GM12891 (cell line): Measurements from ENCODE around the gene PRKG2.

Experiments
- DNase-seq: peaks from one replicate; pipeline ENCODE4 v3.0.0; 2011; ENCODE audit warnings: low spot score; ENCODE audit not compliant: insufficient read length
- FAIRE-seq: peaks from 2 replicates; lab custom pipeline; 2011; peaks lifted over from hg19 to GRCh38; lab: Jason Lieb, UNC
- PAX5 ChIP-seq: IDR thresholded peaks from 2 replicates; pipeline ENCODE4 v1.6.1; 2011; ENCODE audit warnings: low read length, moderate library complexity, mild to moderate bottlenecking; ENCODE audit not compliant: insufficient read depth, severe bottlenecking
- POLR2A ChIP-seq: IDR thresholded peaks from 2 replicates; pipeline ENCODE4 v1.6.1; 2011; ENCODE audit warnings: low read depth, low read length, control low read depth
- POLR2AphosphoS5 ChIP-seq: IDR thresholded peaks from 2 replicates; pipeline ENCODE4 v1.6.1; 2011; ENCODE audit warnings: low read depth, low read length, control low read depth
- POU2F2 ChIP-seq: IDR thresholded peaks from 2 replicates; pipeline ENCODE4 v1.6.1; 2011; ENCODE audit warnings: low read depth, mild to moderate bottlenecking, control low read depth, low read length, moderate library complexity
- SPI1 ChIP-seq: IDR thresholded peaks from 2 replicates; pipeline ENCODE4 v1.6.1; 2011; ENCODE audit warnings: low read depth, low read length, control low read depth
- TAF1 ChIP-seq: IDR thresholded peaks from 2 replicates; pipeline ENCODE4 v1.6.1; 2011; ENCODE audit warnings: low read depth, low read length, control low read depth

PRKG2 gene

GRCh38 chr4:81052119-81053068 is 162.6 kb downstream of the PRKG2 start:
- FAIRE-seq (peak; percentile 90), DNase-seq (no peak)
- no peak for TF ChIP-seq TAF1
- TF ChIP-seq SPI1, result peak; percentile 96
- TF ChIP-seq POU2F2, result peak; percentile 13; the same call in 1 of the 2 replicates
- TF ChIP-seq PAX5, result no peak
- TF ChIP-seq POLR2A, result no peak

DNA sequence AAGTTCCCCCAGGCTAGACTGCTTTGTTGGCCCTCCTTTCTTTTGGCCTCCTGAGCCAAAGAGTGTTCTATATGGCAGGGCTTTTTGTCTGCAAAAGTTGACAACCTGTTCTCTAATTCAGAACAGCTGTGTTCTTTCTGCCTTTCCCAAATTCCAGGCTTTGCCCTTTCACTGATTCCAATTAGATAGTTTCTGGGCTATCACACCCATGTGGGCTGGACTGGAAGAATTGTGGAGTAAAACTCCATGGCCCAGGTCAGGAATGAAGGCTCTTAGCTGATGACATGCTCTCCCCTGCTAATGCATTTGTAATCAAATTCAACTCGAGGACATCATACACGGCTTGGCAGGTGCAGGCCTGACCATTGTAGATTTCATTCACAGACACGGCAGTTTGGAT is 165.1 kb downstream of the PRKG2 start:
- TF ChIP-seq TAF1 (no peak), POLR2A (no peak), SPI1 (no peak), PAX5 (no peak), POLR2AphosphoS5 (no peak), POU2F2 (no peak)
- DNase-seq (no peak), FAIRE-seq (peak; percentile 41)

- DNase-seq (no peak), FAIRE-seq (no peak)
- no peak for TF ChIP-seq TAF1
- no peak for TF ChIP-seq POLR2AphosphoS5
- no peak for TF ChIP-seq SPI1
- TF ChIP-seq POLR2A, result no peak
- no peak for TF ChIP-seq PAX5
- TF ChIP-seq POU2F2, result no peak
Measured at GRCh38 chr4:81049330-81049729, 165.7 kb downstream of the PRKG2 start.

- FAIRE-seq (no peak), DNase-seq (no peak)
- TF ChIP-seq SPI1, result no peak
- TF ChIP-seq POLR2AphosphoS5, result no peak
- no peak for TF ChIP-seq PAX5
- no peak for TF ChIP-seq TAF1
- no peak for TF ChIP-seq POU2F2
- no peak for TF ChIP-seq POLR2A
Measured at GRCh38 chr4:81042578-81043365, 172.2 kb downstream of the PRKG2 start.

GRCh38 chr4:81040012-81040659 is 174.9 kb downstream of the PRKG2 start:
- DNase-seq (no peak), FAIRE-seq (peak; percentile 96)
- no peak for TF ChIP-seq PAX5
- no peak for TF ChIP-seq TAF1
- TF ChIP-seq SPI1, result no peak
- no peak for TF ChIP-seq POLR2AphosphoS5
- TF ChIP-seq POU2F2, result no peak
- no peak for TF ChIP-seq POLR2A

DNA sequence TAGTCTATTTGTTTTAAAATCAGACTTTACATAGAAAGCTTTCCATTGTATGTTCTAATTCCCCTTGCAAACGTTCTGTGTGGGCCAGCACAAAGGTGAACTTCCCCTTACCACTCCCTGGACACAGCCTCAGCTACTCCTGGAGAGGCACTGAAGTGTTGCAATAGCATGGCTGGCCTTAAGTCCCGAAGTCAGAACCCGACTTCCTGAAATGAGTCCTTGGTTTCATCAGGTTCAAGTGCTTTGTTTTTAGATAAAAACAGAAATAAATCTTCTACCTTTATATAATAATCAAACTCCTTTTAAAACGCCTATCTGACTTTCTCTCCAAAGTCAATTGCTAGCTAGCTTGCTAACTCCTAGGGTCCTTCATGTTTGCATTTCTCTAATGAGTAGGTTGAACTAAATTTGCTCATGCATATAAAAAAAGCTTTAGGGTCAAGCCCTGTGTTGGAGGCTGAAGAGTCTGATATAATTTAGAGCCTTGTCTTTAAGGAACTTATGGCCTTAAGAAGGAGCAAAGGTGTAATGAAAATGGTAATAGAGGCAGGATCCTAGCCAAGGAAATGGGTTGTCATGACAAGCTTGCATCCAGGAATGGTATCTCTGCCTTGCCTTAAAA is 175.6 kb downstream of the PRKG2 start:
- DNase-seq, result no peak
- TF ChIP-seq PAX5 (no peak), TAF1 (no peak), POLR2A (no peak), SPI1 (0 out of 2 replicates have a peak, but pooled peaks have one; percentile 8), POU2F2 (no peak)
- no peak for FAIRE-seq

DNA sequence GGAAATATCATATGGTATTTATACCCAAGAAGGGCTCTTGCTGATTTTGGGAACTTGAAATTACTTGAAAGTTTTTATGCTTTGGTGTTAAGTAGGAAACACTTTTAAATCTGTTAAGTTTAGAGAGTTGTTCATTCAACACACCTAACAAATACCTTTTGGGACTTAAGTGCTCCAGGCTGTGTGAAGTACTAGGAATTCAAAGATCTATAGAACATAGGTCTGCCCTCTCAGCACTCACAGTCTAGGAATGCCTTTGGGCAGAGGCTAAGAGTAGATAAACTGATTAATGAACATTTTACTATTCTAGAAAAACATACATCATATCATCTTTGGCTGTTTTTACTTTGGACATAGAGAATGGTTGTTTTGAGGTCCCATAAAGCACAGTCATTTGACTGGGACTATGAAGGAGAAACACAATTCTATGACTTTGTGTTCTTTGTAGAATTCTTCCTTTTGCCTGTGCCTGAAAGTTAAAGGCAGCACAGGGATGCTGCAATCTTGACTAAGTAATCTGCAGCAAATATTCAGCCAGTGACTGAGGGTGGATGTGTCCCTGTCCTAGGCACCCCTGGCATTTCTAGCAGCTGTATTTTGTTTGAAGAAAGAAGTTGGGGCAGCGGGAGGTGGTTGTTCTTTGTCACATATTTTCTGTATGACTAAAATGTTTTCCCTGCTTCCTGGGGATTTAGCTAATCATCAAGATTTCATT is 176.2 kb downstream of the PRKG2 start:
- TF ChIP-seq TAF1, result no peak
- TF ChIP-seq POLR2A, result no peak
- no peak for TF ChIP-seq POU2F2
- no peak for TF ChIP-seq POLR2AphosphoS5
- TF ChIP-seq SPI1, result no peak
- no peak for TF ChIP-seq PAX5
- no peak for DNase-seq
- no peak for FAIRE-seq
